CD4-positive, alpha-beta T cell treated with Interleukin-15 for 1 hour (primary cell): Measurements from ENCODE around the gene ZNF74.

Experiments used
- DNase-seq: peaks from one replicate; pipeline ENCODE4 v3.0.0-alpha.2; 2020

ZNF74 gene

DNA sequence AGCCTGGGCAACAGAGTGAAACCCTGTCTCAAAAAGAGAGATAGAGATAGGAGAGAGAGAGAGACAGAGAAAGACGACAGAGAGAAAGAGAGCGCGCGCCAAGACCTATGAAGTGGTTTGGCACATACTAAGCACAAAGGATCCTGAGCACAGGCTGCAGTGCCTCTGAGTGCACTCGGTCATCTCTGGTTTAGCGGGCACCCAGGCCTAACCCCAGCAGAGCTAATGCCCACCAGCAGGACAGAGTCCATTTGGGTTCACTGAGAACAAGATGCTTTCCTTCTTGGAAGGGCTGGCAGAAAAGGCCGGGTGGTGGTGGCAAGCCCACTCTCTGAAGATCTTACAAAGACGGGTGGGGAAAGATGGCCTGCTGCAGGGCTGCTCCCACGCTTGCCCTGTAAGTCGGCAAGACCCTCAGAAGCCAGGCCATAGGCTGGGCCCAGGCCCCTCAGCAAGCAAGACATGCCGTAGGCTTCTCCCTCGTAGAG is 40.4 kb downstream of the ZNF74 start:
- DNase-seq: no peak

- DNase-seq: no peak
These were observed 40.8 kb downstream of the ZNF74 start for GRCh38 chr22:20434773-20435172.

DNA sequence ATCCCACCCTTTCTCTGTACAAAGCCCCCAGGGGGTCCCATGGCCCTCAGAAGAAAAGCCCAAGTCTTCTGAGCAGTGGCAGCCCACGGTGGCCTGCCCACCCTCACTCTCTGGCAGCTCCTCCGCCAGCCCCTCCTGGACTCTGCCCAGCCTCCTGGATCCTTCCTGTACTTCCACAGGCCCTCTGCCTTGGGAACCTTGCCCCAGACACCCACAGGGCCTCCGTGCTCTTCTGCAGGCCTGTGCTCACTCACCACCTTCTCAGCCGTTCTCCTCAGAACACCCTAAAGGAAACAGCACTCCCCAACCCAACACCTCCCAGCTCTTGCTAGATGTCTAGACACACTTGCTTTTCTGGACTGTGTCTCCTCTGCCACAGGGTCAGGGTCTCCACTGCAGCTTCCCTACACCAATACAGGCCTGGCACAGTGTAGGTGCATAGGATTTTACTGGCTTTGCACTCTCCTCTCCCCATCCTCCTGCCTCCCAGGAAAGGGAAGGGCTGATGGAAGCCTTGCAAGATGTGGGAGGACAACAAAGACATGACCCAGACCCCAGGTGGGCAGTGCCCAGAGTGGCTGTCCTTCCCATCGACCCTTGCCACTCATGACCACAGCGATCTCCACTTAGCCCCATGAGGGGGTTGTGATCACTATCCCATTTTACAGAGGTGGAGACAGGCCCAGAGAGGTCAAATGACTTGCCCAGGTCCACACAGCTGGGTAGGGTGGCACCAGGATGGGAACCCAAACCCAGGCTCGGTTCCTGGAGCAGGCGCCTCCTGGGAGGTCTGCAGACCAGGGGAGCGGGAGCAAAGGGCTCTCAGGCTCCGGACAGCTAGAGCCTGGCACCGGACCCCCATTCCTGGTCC is 41.7 kb downstream of the ZNF74 start:
- no peak for DNase-seq

- no peak for DNase-seq
These were observed 42.4 kb downstream of the ZNF74 start for GRCh38 chr22:20436307-20436767.

- no peak for DNase-seq
These were observed 43.0 kb downstream of the ZNF74 start for GRCh38 chr22:20436768-20437612.

- no peak for DNase-seq
These were observed 43.9 kb downstream of the ZNF74 start, which contains the start of gene SCARF2 for GRCh38 chr22:20437613-20438426. TSS of gene SCARF2 (minus strand) at chr22:20437825. CDS start at chr22:20437754, 71 bp downstream.

DNA sequence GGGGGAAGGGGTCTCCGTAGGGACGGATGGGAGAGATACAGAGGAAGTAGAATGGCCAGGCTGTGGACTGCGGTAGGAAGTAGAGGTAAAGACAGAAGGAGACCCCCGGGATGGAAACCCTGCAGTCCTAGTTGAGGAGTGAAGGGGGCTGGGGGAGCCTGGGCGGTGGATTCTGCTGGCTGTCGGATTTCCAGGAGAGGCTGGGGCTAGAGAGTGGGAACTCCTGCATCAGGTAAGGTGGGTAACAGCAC is 44.4 kb downstream of the ZNF74 start:
- DNase-seq: no peak

DNA sequence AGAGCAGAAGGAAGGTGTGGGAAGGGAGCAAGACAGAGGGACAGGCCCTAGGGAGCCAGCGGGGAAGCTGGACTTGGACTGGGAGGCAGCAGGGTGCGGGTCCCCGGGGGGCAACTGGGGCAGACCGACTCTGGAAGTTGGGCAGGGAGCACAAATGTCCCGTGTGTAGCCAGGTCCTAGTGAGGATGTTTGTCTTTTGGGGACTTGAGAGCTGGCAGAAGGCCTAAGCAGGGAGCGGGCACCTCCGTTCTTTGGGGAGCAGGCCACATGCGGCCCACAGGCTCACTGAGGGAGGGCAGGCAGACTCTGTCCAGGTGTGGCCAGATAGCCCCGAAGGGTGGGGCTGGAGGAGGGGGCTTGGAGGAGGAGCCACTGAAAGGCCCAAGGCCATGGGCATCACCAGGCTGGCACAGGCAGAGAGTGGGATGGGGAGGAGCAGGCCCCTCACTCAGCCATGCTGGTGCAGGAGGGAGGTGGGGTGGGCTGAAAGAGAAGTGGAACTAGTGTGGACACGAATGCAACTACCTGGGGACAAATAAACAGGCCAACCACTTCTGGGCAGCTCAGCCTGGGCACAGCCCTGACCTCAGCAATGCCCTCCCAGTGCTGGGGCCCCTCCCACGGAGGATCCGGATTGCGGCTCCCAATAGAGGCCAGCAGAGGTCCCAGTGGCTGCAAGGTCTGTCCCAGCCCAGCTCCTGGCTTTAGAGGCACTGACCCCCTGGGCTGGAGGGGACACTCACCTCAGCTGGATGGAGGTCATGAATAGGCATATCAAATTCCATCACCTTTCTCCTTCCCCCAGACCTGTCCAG is 44.9 kb downstream of the ZNF74 start:
- DNase-seq: no peak

- no peak for DNase-seq
These were observed 45.6 kb downstream of the ZNF74 start for GRCh38 chr22:20439556-20439927.

GRCh38 chr22:20439928-20440575 is 46.1 kb downstream of the ZNF74 start:
- DNase-seq: no peak

DNA sequence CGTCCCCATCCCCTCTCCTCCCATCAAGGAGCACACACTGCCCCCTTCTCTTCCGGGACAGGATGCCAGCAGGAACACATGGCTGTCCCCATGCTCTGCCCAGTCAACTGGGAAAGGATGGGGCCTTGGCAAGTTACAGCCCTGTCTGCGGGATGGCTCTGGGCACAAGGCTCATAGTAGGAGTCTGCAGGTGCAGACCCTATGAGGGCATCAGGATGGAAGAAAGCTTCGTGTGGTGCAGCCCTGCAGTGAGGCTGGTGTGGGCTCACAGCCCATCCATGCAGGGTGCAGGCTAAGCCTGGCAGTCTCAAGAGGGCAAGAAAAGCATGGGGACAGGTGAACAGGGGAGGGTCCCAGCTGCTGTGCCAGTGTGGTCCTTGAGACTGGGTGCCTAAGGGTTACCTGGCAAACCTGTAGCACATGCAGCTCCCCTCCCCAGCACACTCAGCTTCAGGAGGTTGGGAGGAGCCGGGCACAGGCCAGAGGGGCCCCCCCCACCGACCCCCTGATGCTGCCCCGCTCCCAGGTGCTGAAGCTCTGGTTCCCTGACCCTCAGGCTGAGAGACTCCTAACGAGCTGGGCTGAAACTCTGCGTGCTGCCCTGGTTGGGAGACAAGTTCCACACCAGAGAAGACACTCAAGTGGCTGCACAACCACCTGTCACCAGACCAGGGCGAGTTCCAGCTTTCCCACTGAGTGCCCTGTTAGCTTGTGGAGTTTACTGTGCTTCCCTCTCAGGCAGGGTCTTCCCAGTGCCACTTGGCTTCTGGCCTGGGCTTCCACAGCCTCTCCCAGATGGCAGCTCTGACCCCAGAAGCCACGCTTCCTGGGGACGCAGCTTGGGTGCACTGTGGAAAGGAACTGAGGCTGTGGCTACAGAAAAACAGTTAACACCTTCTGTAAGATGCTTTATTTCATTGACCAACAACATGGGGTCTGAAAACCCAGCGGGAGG is 47.0 kb downstream of the ZNF74 start:
- no peak for DNase-seq

DNA sequence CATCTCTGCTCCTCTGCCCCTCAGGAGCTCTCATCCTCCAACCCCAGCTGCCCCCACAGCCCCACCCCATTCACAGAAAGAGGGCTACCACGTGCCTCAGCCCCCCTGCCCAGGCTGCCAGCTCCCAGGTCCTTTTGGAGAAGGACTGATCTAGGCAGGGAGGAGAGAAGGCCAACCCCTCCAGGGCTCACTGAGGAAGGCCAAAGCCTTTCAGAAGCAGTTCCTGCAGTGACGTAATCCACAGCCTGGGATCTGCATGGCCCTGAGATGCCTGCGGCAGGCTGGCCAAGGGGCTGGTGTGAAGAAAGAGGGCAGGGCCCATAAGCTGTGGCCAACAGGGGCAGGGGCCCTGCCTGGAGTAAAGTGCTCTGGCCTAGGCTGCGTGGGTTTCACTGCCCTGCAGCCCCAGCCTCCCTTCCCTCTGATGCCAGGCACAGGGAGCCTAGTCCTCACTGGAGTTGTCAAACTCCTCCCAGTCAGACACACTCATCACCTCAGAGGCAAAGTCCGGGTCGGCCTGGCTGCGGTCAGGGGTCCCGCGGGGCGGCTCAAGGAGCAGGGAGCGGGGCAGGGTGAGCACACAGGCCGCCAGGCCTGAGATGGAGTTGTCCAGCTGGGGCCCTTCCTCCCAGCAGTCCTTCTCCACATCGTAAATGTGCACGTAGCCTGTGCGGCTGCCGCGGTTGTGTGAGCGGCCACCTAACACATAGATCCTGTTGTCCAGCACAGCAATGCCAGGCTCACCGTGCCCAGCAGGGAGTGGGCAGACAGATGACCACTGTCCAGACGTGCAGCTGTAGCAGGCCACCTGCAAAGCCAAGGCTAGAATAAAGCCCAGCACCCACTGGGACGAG is 47.9 kb downstream of the ZNF74 start:
- DNase-seq: no peak

- DNase-seq: no peak
These were observed 48.7 kb downstream of the ZNF74 start for GRCh38 chr22:20442485-20443284.

DNA sequence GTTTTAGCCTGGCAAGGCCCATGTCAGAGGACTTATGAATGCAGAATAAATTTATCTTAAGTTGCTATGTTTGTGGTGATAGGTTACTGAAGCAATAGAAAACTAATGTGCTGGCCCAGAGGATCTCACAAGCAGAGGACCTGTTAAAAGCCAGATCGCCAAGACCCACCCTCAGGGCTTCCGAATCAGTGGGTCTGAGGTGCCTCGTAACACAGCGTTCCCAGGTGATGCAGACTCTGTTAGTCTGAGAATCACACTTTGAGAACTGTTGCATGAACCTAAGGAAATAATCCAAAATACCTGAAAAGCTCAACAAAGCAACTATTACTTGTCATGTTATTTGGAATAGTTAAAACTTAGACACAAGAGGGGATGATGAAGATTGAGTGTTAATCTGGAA is 50.4 kb downstream of the ZNF74 start:
- no peak for DNase-seq

GRCh38 chr22:20446383-20446970 is 52.5 kb downstream of the ZNF74 start:
- DNase-seq: no peak

- DNase-seq: no peak
These were observed 54.7 kb downstream of the ZNF74 start for GRCh38 chr22:20448630-20449029.

GRCh38 chr22:20449819-20450550 is 56.0 kb downstream of the ZNF74 start:
- DNase-seq: no peak

- DNase-seq: no peak
These were observed 56.6 kb downstream of the ZNF74 start for GRCh38 chr22:20450551-20450906.
